K562 (cell line): ENCODE data around the gene SNX9. TPM values are rescaled to one million over a fixed set of nuclear protein-coding genes. Genes with fewer than 3 reads are reported as not detected.

Experiments
- ATF7 ChIP-seq: fragments of 450-650 bp; IDR thresholded peaks from 2 replicates; pipeline ENCODE4 v1.7.1; 2014; ENCODE audit warnings: mild to moderate bottlenecking, moderate library complexity
- BHLHE40 ChIP-seq: IDR thresholded peaks from 2 replicates; pipeline ENCODE4 v1.6.1; 2011; ENCODE audit warnings: low read length, improper control_type of control experiment
- CCAR2 ChIP-seq: fragments of 200-400 bp; formaldehyde crosslinking; IDR thresholded peaks from 2 replicates; pipeline ENCODE4 v1.6.1; 2017; ENCODE audit warnings: mild to moderate bottlenecking, low read depth, low read length
- CTBP1 ChIP-seq: fragments of 450-650 bp; IDR thresholded peaks from 2 replicates; pipeline ENCODE4 v1.6.1; 2016; ENCODE audit warnings: borderline replicate concordance
- FIP1L1 ChIP-seq: fragments of 200-400 bp; formaldehyde crosslinking; IDR thresholded peaks from 2 replicates; pipeline ENCODE4 v1.6.1; 2018; ENCODE audit warnings: mild to moderate bottlenecking, low read depth, low read length; ENCODE audit not compliant: poor library complexity, severe bottlenecking
- GTF2F1 ChIP-seq: IDR thresholded peaks from 2 replicates; pipeline ENCODE4 v1.6.1; 2011; ENCODE audit warnings: low read depth, low read length, improper control_type of control experiment
- KAT7 ChIP-seq: sonication (generic); formaldehyde crosslinking; IDR thresholded peaks from 2 replicates; pipeline ENCODE4 v1.8.0; 2022; ENCODE audit warnings: missing genetic modification reagents, mild to moderate bottlenecking, borderline replicate concordance
- MEF2D ChIP-seq: conservative IDR thresholded peaks from 2 replicates; pipeline ENCODE4 v1.6.1; 2016; ENCODE audit warnings: low read depth, missing genetic modification characterization, missing compliant biosample characterization
- MIER1 ChIP-seq: fragments of 450-650 bp; IDR thresholded peaks from 2 replicates; pipeline ENCODE4 v1.6.1; 2016; ENCODE audit warnings: antibody characterized with exemption, mild to moderate bottlenecking, low read depth
- NONO ChIP-seq, 2 experiments: fragments of 200-400 bp in 1 of 2; fragments of 450-650 bp in 1 of 2; formaldehyde crosslinking in 1 of 2; IDR thresholded peaks; 2 replicates each; pipeline ENCODE4 v1.6.1; 2017; ENCODE audit warnings: low read depth in 2 of 2, mild to moderate bottlenecking in 2 of 2, moderate library complexity in 2 of 2, low read length in 1 of 2
- NR2C2 ChIP-seq, 2 experiments: fragments of 200-800 bp in 1 of 2; sonication (Bioruptor generic) in 1 of 2; sonication (generic) in 1 of 2; formaldehyde crosslinking in 1 of 2; IDR thresholded peaks; 2 replicates each; pipeline versions ENCODE4 v1.6.1 to v1.8.0; 2016 to 2022; ENCODE audit warnings: mild to moderate bottlenecking in 1 of 2, missing compliant biosample characterization in 1 of 2, missing genetic modification characterization in 1 of 2, missing genetic modification reagents in 1 of 2
- POLR2H ChIP-seq: IDR thresholded peaks from 2 replicates; pipeline ENCODE4 v1.6.1; 2016; ENCODE audit warnings: missing genetic modification characterization, low read depth, mild to moderate bottlenecking, control low read depth, missing compliant biosample characterization, moderate library complexity
- TAF1 ChIP-seq: IDR thresholded peaks from 2 replicates; pipeline ENCODE4 v1.6.1; 2011; ENCODE audit warnings: mild to moderate bottlenecking, low read length, moderate library complexity; ENCODE audit not compliant: insufficient read depth, control insufficient read depth, severe bottlenecking; ENCODE audit errors: extremely low read depth
- TBP ChIP-seq: optimal IDR thresholded peaks from 2 replicates; pipeline ENCODE3; 2011; ENCODE audit warnings: low read depth, low read length, improper control_type of control experiment
- TRIM28 ChIP-seq: fragments of 450-650 bp; IDR thresholded peaks from 2 replicates; pipeline ENCODE4 v1.6.1; 2017
- ZBTB40 ChIP-seq, 2 experiments: fragments of 450-650 bp in 1 of 2; sonication (generic) in 1 of 2; formaldehyde crosslinking in 1 of 2; IDR thresholded peaks; 2 replicates each; pipeline versions ENCODE4 v1.7.1 to v1.9.0; 2016 to 2022; ENCODE audit warnings: inconsistent platforms in 1 of 2, mild to moderate bottlenecking in 1 of 2, missing genetic modification reagents in 1 of 2
- ZKSCAN3 ChIP-seq: fragments of 250-450 bp; sonication (Bioruptor Pico); IDR thresholded peaks from 2 replicates; pipeline ENCODE4 v1.4.0; 2020
- ZNF717 ChIP-seq: fragments of 250-450 bp; sonication (Bioruptor Pico); IDR thresholded peaks from 2 replicates; pipeline ENCODE4 v1.5.0; 2021
- polyA plus RNA-seq, 8 experiments: library from polyadenylated mRNA; depleted of rRNA in 4 of 8; stranded (reverse) in 5 of 8; unstranded in 3 of 8; fragments of >200 nt; fragmentation: Nextera tagmentation in 2 of 8; fragmentation: Illumina TruSeq in 1 of 8; extraction: Ambion mirVana in 2 of 8; extraction: Trizol in 1 of 8; gene quantifications; 2 replicates each; pipeline versions ENCODE4 v1.2.1 to v1.2.3, GENCODE V29; 2011 to 2014; ENCODE audit warnings: inconsistent platforms in 1 of 8, missing spikeins in 1 of 8
- total RNA-seq, 7 experiments: library from RNA; depleted of rRNA in 6 of 7; stranded (reverse); fragments of >200 nt in 6 of 7; fragmentation: Illumina TruSeq in 2 of 7; extraction: Trizol in 2 of 7; gene quantifications; 2 replicates each; pipeline versions ENCODE4 v1.2.1 to v1.2.3, GENCODE V29; 2011 to 2021; ENCODE audit warnings: low replicate concordance in 1 of 7
- TF ChIP-seq, protein P1 (sequence below): fragments of 450-650 bp; formaldehyde crosslinking; IDR thresholded peaks from 2 replicates; pipeline ENCODE4 v1.4.0; 2020; ENCODE audit warnings: mild to moderate bottlenecking

Gene SNX9
- total and polyA plus RNA-seq, 9 of the 15 experiments (the other 6 are each of a cell fraction or from before 2014, with no cell fraction given), result 6.0 to 81.7 (median 57.1) TPM

GRCh38 chr6:157823001-157823527, at the start of gene SNX9 (continued):
- no peak for TF ChIP-seq ZBTB40 (IDR thresholded peaks at IDR 0.05)
- TF ChIP-seq ZBTB40 (CRISPR knock-in tag; IDR thresholded peaks at IDR 0.05), result no peak
- TF ChIP-seq MEF2D (tag), result no peak
- TF ChIP-seq ZNF717 (CRISPR knock-in tag), result no peak
- TF ChIP-seq GTF2F1, result peak; percentile 24; the same call in 1 of the 2 replicates
- no peak for TF ChIP-seq MIER1
- TF ChIP-seq BHLHE40, result peak; percentile 21; the same call in 1 of the 2 replicates
- TF ChIP-seq TAF1, result peak; percentile 80
- TF ChIP-seq, protein P1, sequence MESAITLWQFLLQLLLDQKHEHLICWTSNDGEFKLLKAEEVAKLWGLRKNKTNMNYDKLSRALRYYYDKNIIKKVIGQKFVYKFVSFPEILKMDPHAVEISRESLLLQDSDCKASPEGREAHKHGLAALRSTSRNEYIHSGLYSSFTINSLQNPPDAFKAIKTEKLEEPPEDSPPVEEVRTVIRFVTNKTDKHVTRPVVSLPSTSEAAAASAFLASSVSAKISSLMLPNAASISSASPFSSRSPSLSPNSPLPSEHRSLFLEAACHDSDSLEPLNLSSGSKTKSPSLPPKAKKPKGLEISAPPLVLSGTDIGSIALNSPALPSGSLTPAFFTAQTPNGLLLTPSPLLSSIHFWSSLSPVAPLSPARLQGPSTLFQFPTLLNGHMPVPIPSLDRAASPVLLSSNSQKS, result no peak
- TF ChIP-seq CTBP1, result peak; percentile 97
- peak in 1 of 2 experiments; percentile 54; a peak in 1 of 4 replicates for TF ChIP-seq NONO (IDR thresholded peaks at IDR 0.05; ENCODE audit: low read depth in 2 of 2, low read length in 1 of 2)
- peak; percentile 85 for TF ChIP-seq TBP
- TF ChIP-seq NR2C2 (CRISPR knock-in tag; IDR thresholded peaks at IDR 0.05), result peak; percentile 48; the same call in 1 of the 2 replicates
- no peak; the same call in 1 of the 2 replicates for TF ChIP-seq NR2C2 (tag; IDR thresholded peaks at IDR 0.05)
- no peak for TF ChIP-seq ATF7
- no peak for TF ChIP-seq ZKSCAN3 (CRISPR knock-in tag)
- peak; percentile 67 for TF ChIP-seq POLR2H (tag)
- peak; percentile 0; the same call in 1 of the 2 replicates for TF ChIP-seq KAT7 (CRISPR knock-in tag)
- TF ChIP-seq FIP1L1, result no peak
- TF ChIP-seq TRIM28, result no peak
- no peak for TF ChIP-seq CCAR2
